Lower lobe of right lung (tissue), 2 donors: Measurements from ENCODE around the gene IPO13. TPM values are rescaled to one million over a fixed set of nuclear protein-coding genes. Genes with fewer than 3 reads are reported as not detected.
A peak's percentile ranks its signal among the peaks of the same experiment; 100 is the strongest.

Source experiments
- ATAC-seq, 2 donors: fragments of 200-7000 bp; cut with Tn5 transposase; one replicate each; pipeline ENCODE4 v1.9.1; 2020 to 2022; ENCODE audit warnings: mild to moderate bottlenecking in 2 of 2, moderate library complexity in 2 of 2
- DNase-seq: peaks from one replicate; pipeline ENCODE4 v3.0.0-alpha.2; 2020
- H3K27ac ChIP-seq: fragments of 200-600 bp; one replicate; pipeline ENCODE4 v1.8.0; 2022
- H3K27me3 ChIP-seq: fragments of 200-600 bp; one replicate; pipeline ENCODE4 v1.8.0; 2022; ENCODE audit warnings: low read depth
- H3K36me3 ChIP-seq: fragments of 200-600 bp; one replicate; pipeline ENCODE4 v1.8.0; 2022; ENCODE audit warnings: mild to moderate bottlenecking
- H3K4me1 ChIP-seq: fragments of 200-600 bp; one replicate; pipeline ENCODE4 v1.8.0; 2022
- H3K4me3 ChIP-seq: fragments of 200-600 bp; one replicate; pipeline ENCODE4 v1.8.0; 2022; ENCODE audit warnings: mild to moderate bottlenecking
- H3K9me3 ChIP-seq: fragments of 200-600 bp; one replicate; pipeline ENCODE4 v1.8.0; 2022
- CTCF ChIP-seq: fragments of 200-600 bp; IDR thresholded peaks from one replicate; pipeline ENCODE4 v1.8.0; 2022; ENCODE audit warnings: antibody characterized with exemption, mild to moderate bottlenecking
- intact Hi-C: fragments of 100-400 bp; cut with DNase I; formaldehyde crosslinking; loops from one replicate; pipeline ENCODE4 v1.11.0; 2022
- total RNA-seq: library from RNA; stranded (reverse); fragmentation: NEBNext Ultra II Directional; extraction: Animal tissue kit (Norgen Biotek cat#: 25700); gene quantifications from one replicate; pipeline ENCODE4 v1.2.1, GENCODE V29; 2021
- donor health status: DM: no; HTN: yes; CAD: no; lungs with severe emphysema.

Gene IPO13
- total RNA-seq, 1 donor from 2014 or later: 28.2 TPM

GRCh38 chr1:43936431-43937151, 10.2 kb upstream of the IPO13 start:
- no peak overlapping the region for H3K27ac ChIP-seq
- intact Hi-C loops: no loop called here

GRCh38 chr1:43937179-43937865, 9.4 kb upstream of the IPO13 start:
- TF ChIP-seq CTCF: no peak
- no peak overlapping the region for H3K4me3 ChIP-seq
- intact Hi-C loops: no loop called here
- DNase-seq (no peak), ATAC-seq (no peak)
- H3K36me3 ChIP-seq: no peaks in the 10 kb centered on the region
- H3K9me3 ChIP-seq: no peaks in the 10 kb centered on the region
- peaks cover 21% of the 10 kb centered on the region for H3K27me3 ChIP-seq
- no peak overlapping the region for H3K27ac ChIP-seq
- H3K4me1 ChIP-seq: peaks cover 35% of the 10 kb centered on the region

More at GRCh38 chr1:43936431-43937151, 10.2 kb upstream of the IPO13 start:
- ATAC-seq: peak in 1 of 2 donors; percentile 7
- DNase-seq: peak; percentile 63
- Histone ChIP-seq H3K4me3 (peak overlapping the region; percentile 47), H3K4me1 (peaks cover 35% of the 10 kb centered on the region), H3K9me3 (no peaks in the 10 kb centered on the region), H3K27me3 (peaks cover 21% of the 10 kb centered on the region), H3K36me3 (no peaks in the 10 kb centered on the region)
- no peak for TF ChIP-seq CTCF

GRCh38 chr1:43938383-43938782, 8.4 kb upstream of the IPO13 start:
- Histone ChIP-seq H3K36me3 (no peaks in the 10 kb centered on the region), H3K4me1 (peaks cover 30% of the 10 kb centered on the region), H3K27ac (no peak overlapping the region), H3K27me3 (peaks cover 19% of the 10 kb centered on the region), H3K4me3 (no peak overlapping the region), H3K9me3 (no peaks in the 10 kb centered on the region)
- DNase-seq (no peak), ATAC-seq (no peak)
- no peak for TF ChIP-seq CTCF
- intact Hi-C loops: no loop called here

- H3K27ac ChIP-seq: no peak overlapping the region
- TF ChIP-seq CTCF: no peak
- intact Hi-C loops: no loop called here
- ATAC-seq: no peak
- H3K4me3 ChIP-seq: no peak overlapping the region
- H3K27me3 ChIP-seq: peaks cover 12% of the 10 kb centered on the region
- H3K9me3 ChIP-seq: no peaks in the 10 kb centered on the region
- no peaks in the 10 kb centered on the region for H3K36me3 ChIP-seq
- H3K4me1 ChIP-seq: peaks cover 23% of the 10 kb centered on the region
- no peak for DNase-seq
Observed at GRCh38 chr1:43938892-43939587, 7.7 kb upstream of the IPO13 start.

GRCh38 chr1:43942411-43942810, 4.3 kb upstream of the IPO13 start:
- ATAC-seq (no peak), DNase-seq (no peak)
- no peaks in the 10 kb centered on the region for H3K36me3 ChIP-seq
- H3K27ac ChIP-seq: no peak overlapping the region
- no peaks in the 10 kb centered on the region for H3K27me3 ChIP-seq
- no peak overlapping the region for H3K4me3 ChIP-seq
- no peaks in the 10 kb centered on the region for H3K9me3 ChIP-seq
- H3K4me1 ChIP-seq: peaks cover 20% of the 10 kb centered on the region
- intact Hi-C loops: no loop called here
- no peak for TF ChIP-seq CTCF
